Loucy (cell line): ENCODE measurements around the gene OR2T2.
"Not testable (repeated sequence)": the region's sequence is repeated elsewhere in the genome, so short reads cannot be mapped to it uniquely, and the experiment has no call there.

Experiments used
- H2AFZ ChIP-seq: fragments of 200-600 bp; sonication (generic); 2 replicates; pipeline ENCODE4 v1.6.0; 2016; ENCODE audit warnings: antibody characterized with exemption, mild to moderate bottlenecking, low read length, moderate library complexity
- H3F3A ChIP-seq: fragments of 200-600 bp; 2 replicates; pipeline ENCODE4 v1.6.0; 2016; ENCODE audit warnings: antibody characterized with exemption, low read depth, mild to moderate bottlenecking
- H3K27me3 ChIP-seq: fragments of 200-600 bp; sonication (generic); 2 replicates; pipeline ENCODE4 v1.6.1; 2014; ENCODE audit warnings: low read length, mild to moderate bottlenecking; ENCODE audit not compliant: insufficient read depth, poor library complexity, severe bottlenecking
- H3K36me3 ChIP-seq: fragments of 200-600 bp; sonication (generic); 2 replicates; pipeline ENCODE4 v1.6.1; 2016; ENCODE audit warnings: low read length; ENCODE audit not compliant: insufficient read depth
- H3K4me1 ChIP-seq: fragments of 200-600 bp; sonication (generic); 2 replicates; pipeline ENCODE4 v1.5.1; 2014; ENCODE audit warnings: low read length, mild to moderate bottlenecking; ENCODE audit not compliant: insufficient read depth, poor library complexity, severe bottlenecking
- H3K4me2 ChIP-seq: fragments of 200-600 bp; sonication (generic); 2 replicates; pipeline ENCODE4 v1.6.0; 2014; ENCODE audit warnings: antibody characterized with exemption, low read length, low read depth, mild to moderate bottlenecking; ENCODE audit not compliant: poor library complexity, severe bottlenecking
- H3K4me3 ChIP-seq: fragments of 200-600 bp; sonication (generic); 2 replicates; pipeline ENCODE4 v1.5.1; 2014; ENCODE audit warnings: low read length, mild to moderate bottlenecking, mixed read lengths; ENCODE audit not compliant: poor library complexity, severe bottlenecking
- H3K79me2 ChIP-seq: fragments of 200-600 bp; sonication (generic); 2 replicates; pipeline ENCODE4 v1.6.1; 2014; ENCODE audit warnings: low read length; ENCODE audit not compliant: insufficient read depth
- H3K9ac ChIP-seq: fragments of 200-600 bp; sonication (generic); 2 replicates; pipeline ENCODE4 v1.6.0; 2014; ENCODE audit warnings: mild to moderate bottlenecking, low read depth, low read length, moderate library complexity; ENCODE audit not compliant: poor library complexity, severe bottlenecking
- H3K9me2 ChIP-seq: fragments of 200-600 bp; sonication (generic); replicated peaks from 2 replicates; pipeline ENCODE4 v1.6.1; 2016; ENCODE audit warnings: low read depth, low read length, mixed read lengths
- H3K9me3 ChIP-seq: fragments of 200-600 bp; sonication (generic); 2 replicates; pipeline ENCODE4 v1.6.1; 2014; ENCODE audit warnings: mild to moderate bottlenecking, antibody characterized with exemption, low read length, low read depth; ENCODE audit not compliant: insufficient read depth
- H4K20me1 ChIP-seq: fragments of 200-600 bp; sonication (generic); 2 replicates; pipeline ENCODE4 v1.6.0; 2014; ENCODE audit warnings: antibody characterized with exemption, low read length, mild to moderate bottlenecking; ENCODE audit not compliant: insufficient read depth, poor library complexity, severe bottlenecking

OR2T2 gene

DNA sequence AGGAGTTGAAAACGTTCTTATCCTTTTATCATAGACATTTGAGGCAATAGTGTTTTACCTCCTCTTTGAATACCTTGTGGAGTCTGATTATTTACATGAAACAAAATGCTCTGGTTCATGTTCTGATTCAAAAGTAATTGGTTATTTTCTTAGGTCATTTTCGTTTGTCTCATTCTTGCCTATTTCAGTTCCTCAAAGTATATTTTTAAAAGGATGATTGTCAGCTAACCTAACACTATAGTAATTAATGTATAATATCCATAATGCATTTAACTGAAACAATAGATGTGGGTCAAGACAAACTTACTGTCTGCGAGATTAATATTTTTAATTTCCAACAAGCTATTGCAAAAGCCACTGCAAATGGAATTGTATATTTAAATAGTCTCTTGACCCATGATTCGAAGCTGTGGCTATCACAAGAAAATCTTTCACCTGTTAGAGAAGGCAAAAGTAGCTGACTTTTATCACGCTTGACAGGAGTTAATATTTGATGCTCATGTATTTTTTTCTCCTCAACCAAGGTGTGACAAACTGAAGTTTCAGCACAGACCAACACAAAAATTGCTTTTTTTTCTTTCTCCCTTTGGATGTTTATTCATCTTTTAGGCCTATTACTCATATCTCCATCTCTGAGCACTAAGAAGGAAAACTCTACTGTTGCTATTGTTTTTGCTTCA, 5.2 kb downstream of the OR2T2 start:
- not testable (repeated sequence) for H3K9me2 ChIP-seq, H3K9ac ChIP-seq, H3K4me1 ChIP-seq, H3K27me3 ChIP-seq, H4K20me1 ChIP-seq, H3K9me3 ChIP-seq, H3K79me2 ChIP-seq, H3K4me2 ChIP-seq, H3K4me3 ChIP-seq, H2AFZ ChIP-seq, H3F3A ChIP-seq, H3K36me3 ChIP-seq

- H3K4me2 ChIP-seq, H3K4me1 ChIP-seq, H3K4me3 ChIP-seq, H2AFZ ChIP-seq, H3K79me2 ChIP-seq, H3K9ac ChIP-seq, H3F3A ChIP-seq, H3K36me3 ChIP-seq, H3K9me2 ChIP-seq, H3K9me3 ChIP-seq, H4K20me1 ChIP-seq, H3K27me3 ChIP-seq: not testable (repeated sequence)
These were observed 8.2 kb downstream of the OR2T2 start for GRCh38 chr1:248453619-248454018.

DNA sequence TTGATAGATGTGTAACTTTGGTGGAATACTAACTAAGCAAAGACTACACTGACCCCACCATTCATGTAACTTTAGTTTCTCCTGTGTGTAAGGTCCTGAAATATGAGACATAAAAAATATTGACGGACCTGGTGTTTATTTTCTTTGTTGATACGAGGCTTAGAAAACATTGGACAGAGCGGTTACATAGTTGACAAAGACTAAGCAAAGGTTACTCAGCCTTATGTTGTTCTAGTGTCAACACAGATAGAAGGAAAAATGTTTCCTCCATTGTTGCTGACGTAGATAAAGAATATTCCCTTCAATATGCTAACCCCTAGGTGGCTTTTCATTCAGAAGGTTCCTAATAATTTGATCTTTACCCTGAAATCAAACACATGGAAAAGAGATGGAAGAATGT, 9.6 kb downstream of the OR2T2 start:
- H3K4me2 ChIP-seq, H2AFZ ChIP-seq, H3K9me3 ChIP-seq, H3K79me2 ChIP-seq, H3K36me3 ChIP-seq, H3F3A ChIP-seq, H3K4me1 ChIP-seq, H3K27me3 ChIP-seq, H3K9ac ChIP-seq, H3K9me2 ChIP-seq, H3K4me3 ChIP-seq, H4K20me1 ChIP-seq: not testable (repeated sequence)

DNA sequence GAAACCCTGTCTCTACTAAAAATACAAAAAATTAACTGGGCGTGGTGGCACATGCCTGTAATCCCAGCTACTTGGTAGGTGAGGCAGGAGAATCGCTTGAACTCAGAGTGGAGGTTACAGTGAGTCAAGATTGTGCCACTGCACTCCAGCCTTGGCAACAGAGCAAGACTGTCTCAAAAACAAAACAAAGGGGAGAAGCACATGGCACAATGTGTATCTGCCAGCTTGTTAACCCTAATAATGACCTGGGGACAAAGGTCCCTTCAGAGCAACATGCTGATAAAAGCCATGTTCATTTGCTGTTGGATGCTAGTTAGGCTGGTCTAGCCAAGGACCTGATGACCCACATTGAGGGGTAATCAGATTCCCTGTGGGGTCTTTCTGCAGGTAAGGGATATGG, 11.2 kb downstream of the OR2T2 start:
- H3F3A ChIP-seq, H3K9me3 ChIP-seq, H2AFZ ChIP-seq, H3K9me2 ChIP-seq, H3K79me2 ChIP-seq, H3K4me2 ChIP-seq, H3K9ac ChIP-seq, H3K27me3 ChIP-seq, H3K4me3 ChIP-seq, H3K4me1 ChIP-seq, H3K36me3 ChIP-seq, H4K20me1 ChIP-seq: not testable (repeated sequence)

- not testable (repeated sequence) for H3K9ac ChIP-seq, H4K20me1 ChIP-seq
These were observed 13.7 kb downstream of the OR2T2 start for GRCh38 chr1:248459117-248459516.

More at GRCh38 chr1:248459117-248459516, 13.7 kb downstream of the OR2T2 start:
- not testable (repeated sequence) for H3K4me3 ChIP-seq, H3K9me2 ChIP-seq, H3K9me3 ChIP-seq, H3K36me3 ChIP-seq, H3F3A ChIP-seq, H3K4me1 ChIP-seq, H3K4me2 ChIP-seq, H3K79me2 ChIP-seq, H3K27me3 ChIP-seq, H2AFZ ChIP-seq
